DMS79 (cell line): ENCODE data around the gene CCDC3.
"Not testable (repeated sequence)": the region's sequence is repeated elsewhere in the genome, so short reads cannot be mapped to it uniquely, and the experiment has no call there.

Experiments
- DNase-seq: peaks from one replicate; lab custom pipeline; 2025; lab: John Stamatoyannopoulos, UW

Gene CCDC3

DNA sequence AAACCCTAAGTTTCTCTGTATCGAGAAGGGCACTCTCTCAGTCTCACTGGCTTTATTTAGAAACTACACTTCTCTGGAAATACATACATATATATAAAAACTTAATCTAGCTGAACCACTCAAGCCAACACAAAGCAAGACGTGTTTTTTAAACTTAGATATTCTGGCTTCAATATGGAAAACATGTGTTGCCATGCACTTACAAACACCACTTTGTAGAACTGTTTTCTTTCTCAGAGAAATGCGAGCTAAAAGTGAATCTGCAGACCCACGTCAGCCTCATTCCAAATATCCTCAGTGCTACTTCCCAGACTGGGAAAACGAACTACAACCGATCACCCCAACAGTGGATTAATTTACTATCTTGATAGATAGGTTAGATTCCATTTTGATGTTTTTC lies 1.7 kb downstream of the CCDC3 start:
- DNase-seq = no peak

- DNase-seq = no peak
Observed at GRCh38 chr10:12995425-12995861, 6.1 kb downstream of the CCDC3 start.

DNA sequence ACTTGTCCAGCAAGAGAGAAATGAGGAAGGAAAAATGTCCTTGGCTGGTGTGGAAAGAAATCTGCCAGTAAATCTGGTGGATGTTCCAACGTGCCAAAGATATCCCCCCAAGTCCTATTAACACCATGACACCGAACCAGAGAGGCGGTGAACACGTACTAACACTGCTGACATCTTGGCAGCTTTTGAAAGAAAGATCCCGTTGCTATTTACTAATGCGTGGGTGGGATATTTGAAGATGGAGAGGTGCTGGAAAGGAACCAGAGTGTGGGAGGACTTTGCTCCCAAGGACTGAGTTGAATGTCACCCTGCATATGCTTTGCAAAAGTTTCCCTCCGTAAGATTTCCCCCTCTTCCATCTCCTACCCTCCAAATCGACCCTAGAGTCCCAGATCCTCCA lies 7.9 kb downstream of the CCDC3 start:
- DNase-seq = no peak

- DNase-seq = no peak
Observed at GRCh38 chr10:12985347-12985746, 16.2 kb downstream of the CCDC3 start.

GRCh38 chr10:12984165-12984747 lies 17.3 kb downstream of the CCDC3 start:
- DNase-seq = no peak

GRCh38 chr10:12983568-12983967 lies 17.9 kb downstream of the CCDC3 start:
- DNase-seq = not testable (repeated sequence)

DNA sequence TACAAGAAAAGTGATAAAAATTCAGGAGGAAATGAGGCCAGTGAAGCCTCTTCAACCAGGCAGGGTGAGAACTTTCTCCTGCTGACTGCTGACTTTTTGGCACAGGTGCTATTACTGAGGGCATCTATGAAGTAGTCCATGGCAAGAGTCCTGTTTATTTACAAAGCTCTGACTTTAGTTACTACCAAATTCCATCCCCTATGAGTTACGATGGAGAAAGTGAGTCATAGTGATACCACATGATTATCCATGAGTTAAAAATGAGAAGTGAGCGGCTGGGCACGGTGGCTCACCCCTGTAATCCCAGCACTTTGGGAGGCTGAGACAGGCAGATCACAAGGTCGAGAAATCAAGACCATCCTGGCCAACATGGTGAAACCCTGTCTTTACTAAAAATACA lies 19.9 kb downstream of the CCDC3 start:
- no peak for DNase-seq

DNA sequence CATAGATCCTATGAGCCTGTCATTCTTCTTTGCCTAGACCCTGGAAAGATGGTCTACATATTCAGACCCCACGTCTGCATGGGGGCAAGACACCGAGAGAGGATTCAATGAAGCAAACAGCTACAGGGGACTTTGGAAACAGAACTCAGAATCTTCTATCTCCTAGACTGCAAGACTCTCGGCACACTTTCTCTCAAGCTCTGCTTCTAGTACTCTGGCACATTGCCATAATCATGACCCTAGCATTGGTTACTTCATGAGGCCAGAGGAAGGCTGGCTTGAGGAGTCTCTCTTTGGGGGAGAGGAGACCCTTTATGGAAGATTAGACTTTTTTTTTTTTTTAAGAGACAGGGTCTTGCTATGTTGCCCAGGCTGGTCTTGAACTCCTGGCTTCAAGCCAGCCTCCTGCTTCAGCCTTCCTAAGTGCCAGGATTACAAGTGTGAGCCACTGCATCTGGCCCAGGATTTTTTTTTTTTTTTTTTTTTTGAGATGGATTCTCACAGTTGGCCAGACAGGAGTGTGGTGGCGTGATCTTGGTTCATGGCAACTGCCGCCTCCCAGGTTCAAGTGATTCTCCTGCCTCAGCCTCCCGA lies 20.7 kb downstream of the CCDC3 start:
- DNase-seq = no peak

DNA sequence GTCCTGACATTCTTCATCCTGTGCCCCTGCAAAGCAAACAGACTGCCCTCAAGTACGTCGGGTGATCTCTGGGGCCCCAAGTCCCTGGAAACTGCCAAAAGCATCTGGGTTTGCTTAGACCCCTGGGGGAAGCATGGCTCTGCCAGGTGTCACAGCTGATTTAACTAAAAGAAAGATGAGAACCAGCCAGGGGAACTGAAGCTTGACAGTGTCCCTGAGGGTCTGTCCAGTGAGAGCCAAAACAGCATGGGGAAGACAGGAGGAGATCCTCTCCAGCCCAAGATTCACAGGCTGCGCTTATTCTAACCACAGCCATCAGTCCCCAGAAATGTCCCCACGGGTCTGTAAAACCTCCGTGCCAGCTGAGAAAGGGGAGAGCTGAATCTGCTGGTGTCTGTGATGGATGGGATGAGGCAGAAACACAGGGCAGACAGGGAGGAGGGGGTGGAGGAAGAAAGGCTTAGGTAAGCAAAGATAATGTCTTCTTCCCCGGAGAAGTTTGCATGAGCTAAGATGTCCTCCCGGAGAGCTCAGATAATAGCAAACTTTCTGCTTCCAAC lies 21.3 kb downstream of the CCDC3 start:
- DNase-seq = peak; percentile 32

DNA sequence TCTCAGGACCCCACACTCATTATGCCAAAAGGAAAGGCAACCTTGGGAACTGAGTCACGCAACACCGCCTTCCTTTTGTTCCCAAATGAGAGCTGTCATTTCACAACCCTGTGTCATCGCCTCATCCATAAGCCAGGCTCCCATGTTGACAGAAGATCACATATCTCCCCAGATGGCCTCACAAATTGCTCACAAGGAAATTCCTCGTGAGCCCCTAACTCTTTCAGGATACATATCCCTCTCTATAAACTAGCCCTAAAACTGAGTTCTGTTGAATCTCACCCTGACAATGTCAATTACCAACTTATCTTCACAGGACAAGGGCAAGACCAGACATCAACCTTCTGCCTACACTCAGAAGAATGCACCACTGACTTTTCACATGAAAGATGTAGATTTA lies 22.6 kb downstream of the CCDC3 start:
- no peak for DNase-seq

- no peak for DNase-seq
Observed at GRCh38 chr10:12975906-12976305, 25.6 kb downstream of the CCDC3 start.

DNA sequence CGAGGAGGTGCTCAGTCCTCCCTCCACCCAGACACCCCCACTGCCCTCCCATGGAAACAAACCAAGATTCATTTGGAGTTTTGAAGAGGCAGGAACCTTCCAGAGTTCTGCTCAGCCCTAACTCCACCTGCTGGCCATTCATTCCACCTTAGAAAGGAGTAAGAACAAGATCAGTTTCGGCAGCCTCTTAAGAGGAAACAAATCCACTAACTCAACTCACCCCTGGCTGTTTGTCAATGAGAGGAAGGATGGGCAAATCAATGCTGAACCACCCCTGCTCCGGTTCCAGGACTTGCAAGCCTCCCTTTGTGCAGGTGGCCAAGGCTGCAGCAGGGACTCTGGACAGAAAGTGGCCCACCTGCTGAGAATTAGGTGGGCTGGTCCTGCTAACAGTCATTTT lies 26.2 kb downstream of the CCDC3 start:
- DNase-seq = peak; percentile 18

- DNase-seq = no peak
Observed at GRCh38 chr10:12974491-12975199, 26.9 kb downstream of the CCDC3 start.

- DNase-seq = no peak
Observed at GRCh38 chr10:12974078-12974477, 27.4 kb downstream of the CCDC3 start.

GRCh38 chr10:12973149-12973718 lies 28.3 kb downstream of the CCDC3 start:
- DNase-seq = no peak

DNA sequence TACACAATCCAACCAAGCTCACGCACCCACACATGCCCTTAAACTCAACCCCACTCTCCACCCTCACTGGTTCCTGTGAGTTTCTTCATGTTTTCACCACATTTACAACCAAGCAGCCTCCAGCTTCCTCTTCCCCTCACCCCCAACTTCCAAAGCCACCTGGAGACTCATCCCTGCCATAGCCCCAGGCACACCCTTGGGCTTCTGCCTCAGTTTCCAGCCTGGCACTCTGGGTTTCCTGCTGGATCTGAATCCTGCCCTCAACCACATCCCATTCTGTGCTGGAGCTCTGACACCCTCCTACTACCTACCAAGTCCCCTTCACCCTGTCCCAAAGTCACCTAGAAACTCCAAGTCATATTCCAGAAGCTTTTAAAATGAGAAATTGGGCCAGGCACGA lies 29.4 kb downstream of the CCDC3 start:
- no peak for DNase-seq

- no peak for DNase-seq
Observed at GRCh38 chr10:12971001-12971788, 30.3 kb downstream of the CCDC3 start.

GRCh38 chr10:12969951-12970350 lies 31.6 kb downstream of the CCDC3 start:
- DNase-seq = no peak

- no peak for DNase-seq
Observed at GRCh38 chr10:12966067-12966466, 35.4 kb downstream of the CCDC3 start.

- DNase-seq = no peak
Observed at GRCh38 chr10:12965571-12965970, 35.9 kb downstream of the CCDC3 start.

DNA sequence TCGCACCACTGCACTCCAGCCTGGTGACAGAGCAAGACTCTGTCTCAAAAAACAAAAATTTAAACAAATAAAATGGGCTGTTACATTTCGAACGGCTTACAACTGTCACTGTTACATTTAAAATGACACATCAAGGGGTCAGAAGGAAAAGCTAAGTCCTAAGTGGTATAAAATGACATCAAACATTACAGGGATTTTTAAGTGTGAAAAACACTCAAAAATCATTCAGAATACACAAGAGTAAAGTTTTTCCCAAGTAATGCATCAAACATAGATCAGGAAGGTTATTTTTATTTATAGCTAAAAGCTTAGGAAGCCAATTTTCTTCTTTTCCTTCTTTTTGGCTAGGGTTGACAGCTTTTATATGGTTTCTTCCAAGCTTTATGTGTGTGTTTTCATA lies 39.0 kb downstream of the CCDC3 start:
- no peak for DNase-seq
